H1 (cell line): Measurements from ENCODE around the gene RIPOR2. TPM values are rescaled to one million over a fixed set of nuclear protein-coding genes. Genes with fewer than 3 reads are reported as not detected.

Source experiments
- CTCF ChIA-PET: fragments of 300-600 bp; sonication (Branson Sonifier 250); formaldehyde crosslinking; loops from one replicate; lab custom pipeline; 2021; ENCODE audit not compliant: partially characterized antibody; lab: Charles Lee
- POLR2A ChIA-PET: fragments of 300-600 bp; sonication (Branson Sonifier 250); formaldehyde crosslinking; loops from one replicate; lab custom pipeline; 2021; ENCODE audit warnings: inconsistent platforms; ENCODE audit not compliant: partially characterized antibody; lab: Charles Lee
- DNase-seq, 2 experiments: peaks; one replicate each; pipeline versions ENCODE4 v3.0.0 to v3.0.0-alpha.2; 2010 to 2022; ENCODE audit warnings: low spot score in 2 of 2, low read depth in 1 of 2, mixed read lengths in 1 of 2
- FAIRE-seq: peaks from 2 replicates; lab custom pipeline; 2011; peaks lifted over from hg19 to GRCh38; lab: Jason Lieb, UNC
- H2AFZ ChIP-seq: 2 replicates; pipeline ENCODE4 v1.8.1; 2012; ENCODE audit warnings: low read length, inconsistent platforms
- H2AK5ac ChIP-seq: 2 replicates; pipeline ENCODE4 v1.6.1; 2013; ENCODE audit warnings: low read depth, low read length
- H2BK120ac ChIP-seq: replicated peaks from 2 replicates; pipeline ENCODE3; 2013; ENCODE audit warnings: low read depth, low read length, inconsistent platforms
- H2BK12ac ChIP-seq: 2 replicates; pipeline ENCODE4 v1.6.1; 2013; ENCODE audit warnings: low read depth, low read length
- H2BK15ac ChIP-seq: 2 replicates; pipeline ENCODE4 v1.6.1; 2013; ENCODE audit warnings: low read length
- H2BK20ac ChIP-seq: 2 replicates; pipeline ENCODE4 v1.6.1; 2013; ENCODE audit warnings: low read length
- H2BK5ac ChIP-seq: 2 replicates; pipeline ENCODE4 v1.6.1; 2013; ENCODE audit warnings: low read depth, low read length
- H3K14ac ChIP-seq: 2 replicates; pipeline ENCODE4 v1.6.1; 2013; ENCODE audit warnings: inconsistent platforms; ENCODE audit not compliant: insufficient read length
- H3K18ac ChIP-seq: 2 replicates; pipeline ENCODE4 v1.6.1; 2013; ENCODE audit warnings: low read length; ENCODE audit errors: extremely low read depth
- H3K23ac ChIP-seq: 2 replicates; pipeline ENCODE4 v1.6.1; 2013; ENCODE audit warnings: inconsistent platforms; ENCODE audit not compliant: insufficient read length
- H3K23me2 ChIP-seq: 2 replicates; pipeline ENCODE4 v1.6.1; 2013; ENCODE audit warnings: low read depth, low read length
- H3K27ac ChIP-seq: 2 replicates; pipeline ENCODE4 v1.6.1; 2011; ENCODE audit warnings: low read depth, low read length, inconsistent platforms
- H3K27me3 ChIP-seq, 4 experiments: replicated peaks in 1 of 4; 1 replicate in 1 of 4; 2 replicates in 3 of 4; pipeline versions ENCODE4 v1.6.1 to v1.8.1; 2011 to 2013; ENCODE audit warnings: low read length in 3 of 4, mild to moderate bottlenecking in 3 of 4, inconsistent platforms in 2 of 4, mixed read lengths in 2 of 4, moderate library complexity in 1 of 4; ENCODE audit not compliant: control insufficient read depth in 3 of 4, insufficient read depth in 3 of 4; ENCODE audit errors: extremely low read depth in 1 of 4
- H3K36me3 ChIP-seq, 4 experiments: 2 replicates each; pipeline versions ENCODE4 v1.6.1 to v1.8.1; 2011 to 2013; ENCODE audit warnings: mild to moderate bottlenecking in 4 of 4, low read length in 3 of 4, moderate library complexity in 2 of 4, control low read depth in 1 of 4, inconsistent platforms in 1 of 4; ENCODE audit not compliant: insufficient read depth in 4 of 4, control insufficient read depth in 2 of 4
- H3K4ac ChIP-seq: replicated peaks from 2 replicates; pipeline ENCODE3; 2013; ENCODE audit warnings: low read length, low read depth, mixed read lengths, inconsistent platforms; ENCODE audit not compliant: insufficient read length
- H3K4me1 ChIP-seq, 4 experiments: replicated peaks in 1 of 4; 1 replicate in 1 of 4; 2 replicates in 3 of 4; pipeline versions ENCODE4 v1.6.1 to v1.8.1; 2011 to 2013; ENCODE audit warnings: low read length in 3 of 4, inconsistent platforms in 2 of 4, mixed read lengths in 1 of 4; ENCODE audit not compliant: insufficient read depth in 4 of 4, control insufficient read depth in 3 of 4
- H3K4me2 ChIP-seq, 2 experiments: 2 replicates each; pipeline versions ENCODE4 v1.6.1 to v1.8.1; 2011 to 2013; ENCODE audit warnings: low read depth in 2 of 2, low read length in 2 of 2, control low read depth in 1 of 2, inconsistent platforms in 1 of 2, mild to moderate bottlenecking in 1 of 2; ENCODE audit not compliant: insufficient read depth in 1 of 2
- H3K4me3 ChIP-seq, 4 experiments: fragments of 200-600, 300-600 bp in 1 of 4; sonication (generic), shearing (Covaris generic), sonication (Bioruptor Twin) in 1 of 4; 2 replicates each; pipeline versions ENCODE4 v1.5.1 to v1.8.1; 2011 to 2016; ENCODE audit warnings: low read length in 4 of 4, low read depth in 3 of 4, control low read depth in 2 of 4, inconsistent platforms in 2 of 4, mild to moderate bottlenecking in 2 of 4, mixed read lengths in 1 of 4, moderate library complexity in 1 of 4; ENCODE audit not compliant: insufficient read depth in 2 of 4; ENCODE audit errors: extremely low read depth in 1 of 4
- H3K56ac ChIP-seq: replicated peaks from 2 replicates; pipeline ENCODE3; 2013; ENCODE audit warnings: low read depth, mild to moderate bottlenecking, mixed read lengths, low read length, inconsistent platforms; ENCODE audit not compliant: insufficient read length
- H3K79me1 ChIP-seq: 2 replicates; pipeline ENCODE4 v1.6.1; 2013; ENCODE audit warnings: low read depth, low read length, control low read depth
- H3K79me2 ChIP-seq, 2 experiments: 2 replicates each; pipeline versions ENCODE4 v1.6.1 to v1.8.1; 2012 to 2013; ENCODE audit warnings: low read length in 2 of 2, mild to moderate bottlenecking in 2 of 2, inconsistent platforms in 1 of 2; ENCODE audit not compliant: insufficient read depth in 2 of 2, control insufficient read depth in 1 of 2
- H3K9ac ChIP-seq, 4 experiments: replicated peaks in 1 of 4; 1 replicate in 1 of 4; 2 replicates in 3 of 4; pipeline versions ENCODE4 v1.6.1 to v1.8.1; 2011 to 2013; ENCODE audit warnings: low read depth in 3 of 4, low read length in 3 of 4, control low read depth in 2 of 4, mild to moderate bottlenecking in 2 of 4, moderate library complexity in 2 of 4, inconsistent platforms in 1 of 4; ENCODE audit errors: extremely low read depth in 1 of 4
- H3K9me3 ChIP-seq, 2 experiments: 2 replicates each; pipeline versions ENCODE4 v1.6.1 to v1.8.1; 2012 to 2013; ENCODE audit warnings: mild to moderate bottlenecking in 2 of 2, moderate library complexity in 2 of 2, control low read depth in 1 of 2, inconsistent platforms in 1 of 2, low read depth in 1 of 2, low read length in 1 of 2, mixed read lengths in 1 of 2; ENCODE audit not compliant: insufficient read depth in 2 of 2
- H4K20me1 ChIP-seq, 2 experiments: replicated peaks in 1 of 2; 2 replicates each; pipeline versions ENCODE3 to v1.8.1; 2011 to 2013; ENCODE audit warnings: inconsistent platforms in 2 of 2, low read length in 2 of 2, mild to moderate bottlenecking in 1 of 2; ENCODE audit not compliant: insufficient read depth in 2 of 2, control insufficient read depth in 1 of 2
- H4K5ac ChIP-seq: 2 replicates; pipeline ENCODE4 v1.6.1; 2013; ENCODE audit warnings: low read length, low read depth, mixed read lengths, inconsistent platforms; ENCODE audit not compliant: insufficient read length
- H4K8ac ChIP-seq: 2 replicates; pipeline ENCODE4 v1.8.0; 2013; ENCODE audit warnings: mild to moderate bottlenecking, moderate library complexity, low read length, inconsistent platforms; ENCODE audit not compliant: insufficient read depth; ENCODE audit errors: extremely low read depth
- H4K91ac ChIP-seq: replicated peaks from 2 replicates; pipeline ENCODE3; 2013; ENCODE audit warnings: low read length, mixed read lengths, inconsistent platforms; ENCODE audit not compliant: insufficient read length
- TAF7 ChIP-seq: optimal IDR thresholded peaks from 2 replicates; pipeline ENCODE3; 2011; ENCODE audit warnings: low read depth, mild to moderate bottlenecking, inconsistent platforms, low read length, moderate library complexity, borderline replicate concordance
- WGBS, 2 experiments: shearing (Covaris generic) in 1 of 2; methylation state at CpG; one replicate each; pipeline versions ENCODE4 v1.1.6 to v1.1.7; 2013 to 2015; ENCODE audit warnings: low lambda C conversion rate in 2 of 2, mixed read lengths in 2 of 2, inconsistent platforms in 1 of 2, low coverage in 1 of 2, missing lambda C conversion rate in 1 of 2; ENCODE audit not compliant: insufficient replicate concordance in 2 of 2, insufficient coverage in 1 of 2, insufficient read length in 1 of 2; ENCODE audit errors: extremely low coverage in 1 of 2, missing lambda C conversion rate in 1 of 2; 5-methylcytosine and 5-hydroxymethylcytosine counted together
- polyA plus RNA-seq, 7 experiments: library from polyadenylated mRNA; depleted of rRNA in 3 of 7; stranded (reverse) in 5 of 7; unstranded in 2 of 7; fragments of >200 nt in 5 of 7; fragments of 200-250 nt in 2 of 7; gene quantifications; 1 replicate in 5 of 7; 2 replicates in 1 of 7; 4 replicates in 1 of 7; pipeline versions ENCODE4 v1.2.1 to v1.2.3, GENCODE V29; 2011 to 2013; ENCODE audit warnings: missing spikeins in 2 of 7, mixed read lengths in 2 of 7
- total RNA-seq: library from RNA; stranded (reverse); fragmentation: NEBNext Ultra II Directional; extraction: Animal tissue kit (Norgen Biotek cat#: 25700); gene quantifications from 2 replicates; pipeline ENCODE4 v1.2.1, GENCODE V29; 2021

RIPOR2 gene
- total and polyA plus RNA-seq, 2 of the 8 experiments (the other 6 are each of a cell fraction or from before 2014, with no cell fraction given), result 16.7 to 45.6 TPM

DNA sequence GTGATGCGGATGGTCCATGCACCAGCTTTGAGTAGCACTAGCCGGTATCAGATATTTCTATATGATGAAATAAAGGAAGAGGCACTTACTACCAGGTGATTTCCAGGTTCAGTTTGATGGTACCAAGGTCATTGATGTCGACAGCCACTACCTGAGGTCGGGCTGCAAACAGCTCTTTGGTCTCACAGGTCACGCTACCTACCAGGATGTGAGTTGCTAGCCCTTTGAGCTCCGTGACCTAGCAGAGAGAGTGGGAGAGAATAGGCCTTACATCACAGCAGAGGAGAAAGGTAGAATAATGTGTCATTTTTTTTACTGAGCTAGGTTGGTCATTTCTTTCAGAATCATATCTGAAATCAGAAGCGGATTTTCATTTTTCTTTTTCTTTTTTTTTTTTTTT, 86.0 kb downstream of the RIPOR2 start:
- Histone ChIP-seq H3K36me3 (peaks cover 2 to 37% (median 6%) of the 10 kb centered on the region in 4 experiments; a peak in 5 of 8 replicates), H2BK12ac (no peak overlapping the region), H4K20me1 (no peaks in the 10 kb centered on the region), H2BK5ac (no peak overlapping the region; the same call in 1 of the 2 replicates), H4K5ac (no peak overlapping the region), H4K8ac (no peak overlapping the region), H3K56ac (no peak overlapping the region), H2BK15ac (no peak overlapping the region), H3K9ac (no peak overlapping the region), H3K9me3 (no peaks in the 10 kb centered on the region), H3K4me2 (no peak overlapping the region), H3K18ac (no peak overlapping the region), H2BK120ac (no peak overlapping the region), H2BK20ac (no peak overlapping the region), H2AK5ac (no peak overlapping the region), H3K4me3 (no peak overlapping the region), H3K23ac (no peak overlapping the region), H3K4ac (no peak overlapping the region), H3K23me2 (no peaks in the 10 kb centered on the region), H3K79me1 (no peaks in the 10 kb centered on the region; the same call in 1 of the 2 replicates), H3K14ac (no peak overlapping the region), H2AFZ (no peak overlapping the region), H3K79me2 (no peaks in the 10 kb centered on the region), H3K27me3 (no peaks in the 10 kb centered on the region), H3K4me1 (no peaks in the 10 kb centered on the region), H4K91ac (no peak overlapping the region), H3K27ac (no peak overlapping the region)
- ChIA-PET POLR2A (interaction anchor here (1.2 kb wide), 1 partner anchor 13 kb away, joined by 3 read pairs; no protein-coding TSS in a partner anchor), CTCF (interaction anchor here (0.9 to 4.0 kb wide), 7 partner anchors 18 to 324 kb away, joined by 3 to 23 read pairs (median 4); no protein-coding TSS in a partner anchor)
- no peak for TF ChIP-seq TAF7
- no peak for DNase-seq
- 90% methylated on average over 6 of the region's 7 CpGs; no CpG with 5 or more reads in 1 of the 2 experiments for WGBS, 2 experiments
- FAIRE-seq, result no peak
